HG03378 (cell line): Measurements from ENCODE around the gene ALG12.

Experiments
- ATAC-seq: cut with Tn5 transposase; IDR thresholded peaks from one replicate; pipeline ENCODE4 v1.9.1; 2021; ENCODE audit warnings: mild to moderate bottlenecking, moderate library complexity; ENCODE audit not compliant: unreplicated experiment

ALG12 gene

DNA sequence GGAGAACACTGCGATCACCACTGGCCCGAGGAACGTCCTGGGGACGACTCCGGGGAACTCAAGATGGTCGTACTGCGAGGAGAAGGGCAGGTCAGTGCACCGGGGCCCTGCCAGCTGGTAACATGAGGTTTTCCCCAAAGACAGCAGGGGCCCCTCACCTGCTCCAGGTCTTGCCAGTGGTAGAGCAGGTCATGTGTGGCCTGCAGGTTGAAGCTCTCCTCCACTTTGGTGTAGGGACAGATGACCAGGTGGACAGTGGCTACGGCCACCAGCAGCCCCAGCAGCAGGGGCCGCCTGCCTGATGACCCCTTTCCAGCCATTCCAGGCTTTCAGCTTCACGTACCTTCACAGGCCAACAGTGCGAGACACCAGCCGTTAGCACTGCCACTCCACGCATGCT lies 4.8 kb downstream of the ALG12 start:
- ATAC-seq, result no peak

DNA sequence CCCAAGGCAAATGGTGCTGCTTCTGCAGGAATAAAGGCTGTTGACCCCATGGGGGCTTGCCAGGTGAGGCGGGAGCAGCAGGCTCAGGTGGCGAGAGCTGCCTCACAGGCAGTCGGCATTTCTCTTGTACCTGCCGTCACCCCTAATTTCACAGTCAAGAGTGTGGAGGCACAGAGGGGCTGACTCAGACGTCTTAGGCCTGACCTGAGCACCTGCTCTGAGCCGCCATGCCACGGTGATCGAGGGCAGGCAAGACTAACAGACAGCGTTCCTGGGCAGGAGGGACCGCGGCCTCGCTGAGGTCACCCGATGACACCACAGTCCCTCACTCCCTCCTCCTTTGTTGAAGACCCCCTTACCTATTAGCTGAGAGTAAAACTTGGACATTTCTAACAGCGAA lies 5.2 kb downstream of the ALG12 start:
- ATAC-seq, result no peak

DNA sequence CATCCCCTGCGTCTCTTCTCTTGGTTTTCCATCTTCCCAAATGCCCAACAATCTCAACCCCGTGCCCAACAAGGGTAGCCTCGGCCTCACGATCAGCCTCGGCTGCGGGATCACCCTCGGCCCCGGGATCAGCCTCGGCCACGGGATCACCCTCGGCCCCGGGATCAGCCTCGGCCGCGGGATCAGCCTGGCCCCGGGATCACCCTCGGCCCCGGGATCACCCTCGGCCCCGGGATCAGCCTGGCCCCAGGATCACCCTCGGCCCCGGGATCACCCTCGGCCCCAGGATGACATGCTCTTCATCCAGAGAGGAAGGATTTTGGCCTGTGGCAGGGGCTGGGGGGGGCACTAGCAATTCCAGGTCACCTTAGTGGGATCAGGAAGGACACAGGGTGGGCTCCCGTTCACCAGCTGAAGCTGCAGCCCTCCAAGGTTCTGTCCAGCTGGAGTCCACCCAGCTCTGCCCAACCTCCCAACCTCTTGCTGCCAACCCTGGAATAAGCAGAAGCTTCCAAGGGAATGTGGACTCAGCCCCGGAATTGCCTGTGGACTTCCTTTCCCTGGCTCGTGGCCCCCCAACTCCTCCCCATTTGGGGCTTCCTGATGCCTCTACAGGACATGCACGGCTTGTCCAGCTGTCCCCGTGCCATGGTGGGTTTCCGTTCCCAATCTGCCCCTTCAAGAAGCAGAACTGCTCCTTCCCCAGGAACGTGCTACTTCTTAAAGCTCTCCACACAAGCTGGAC lies 6.2 kb downstream of the ALG12 start:
- ATAC-seq, result no peak

DNA sequence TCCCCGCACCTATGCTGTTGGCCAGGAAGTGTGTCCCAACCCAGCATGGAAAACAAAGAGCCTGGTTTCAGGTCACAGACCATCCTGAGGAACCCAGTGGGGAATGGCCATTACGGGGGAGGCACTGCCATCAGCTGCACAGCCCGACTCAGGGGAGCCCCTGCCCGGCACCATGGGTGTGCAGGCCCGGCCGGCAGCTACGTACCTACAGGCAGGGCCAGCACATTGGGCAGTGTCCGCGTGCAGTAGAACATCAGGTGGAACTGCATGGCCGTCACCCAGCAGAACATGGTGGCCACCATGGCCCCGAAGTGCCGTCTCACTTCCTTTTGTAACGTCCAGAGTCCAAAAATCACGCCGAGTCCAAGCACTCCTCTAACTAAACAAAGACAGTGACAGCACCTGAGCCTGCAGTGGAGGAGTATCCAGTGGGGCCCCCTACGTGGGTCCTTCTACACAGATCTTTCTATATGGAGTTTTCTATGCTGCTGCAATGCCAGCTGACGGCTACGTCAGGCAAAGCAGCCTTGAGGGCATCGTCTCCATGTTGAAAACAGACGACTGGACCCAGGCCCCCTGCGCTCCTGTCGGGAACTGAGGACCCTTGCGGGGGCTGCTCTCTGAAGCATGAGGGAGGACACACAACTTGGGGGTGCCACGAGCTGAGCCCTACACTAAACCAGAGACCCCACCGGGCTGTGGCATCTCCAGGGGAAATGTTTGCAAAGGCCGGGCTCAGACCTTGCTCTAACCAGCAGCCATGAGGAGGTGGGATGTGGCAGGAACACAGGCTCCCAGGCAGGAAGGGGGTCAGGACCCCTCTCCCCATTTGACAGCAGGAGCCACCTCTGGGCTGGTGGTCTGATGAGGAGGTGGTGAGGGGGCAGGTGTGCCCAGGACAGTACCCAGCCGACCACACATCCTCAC lies 7.7 kb downstream of the ALG12 start:
- ATAC-seq, result no peak

DNA sequence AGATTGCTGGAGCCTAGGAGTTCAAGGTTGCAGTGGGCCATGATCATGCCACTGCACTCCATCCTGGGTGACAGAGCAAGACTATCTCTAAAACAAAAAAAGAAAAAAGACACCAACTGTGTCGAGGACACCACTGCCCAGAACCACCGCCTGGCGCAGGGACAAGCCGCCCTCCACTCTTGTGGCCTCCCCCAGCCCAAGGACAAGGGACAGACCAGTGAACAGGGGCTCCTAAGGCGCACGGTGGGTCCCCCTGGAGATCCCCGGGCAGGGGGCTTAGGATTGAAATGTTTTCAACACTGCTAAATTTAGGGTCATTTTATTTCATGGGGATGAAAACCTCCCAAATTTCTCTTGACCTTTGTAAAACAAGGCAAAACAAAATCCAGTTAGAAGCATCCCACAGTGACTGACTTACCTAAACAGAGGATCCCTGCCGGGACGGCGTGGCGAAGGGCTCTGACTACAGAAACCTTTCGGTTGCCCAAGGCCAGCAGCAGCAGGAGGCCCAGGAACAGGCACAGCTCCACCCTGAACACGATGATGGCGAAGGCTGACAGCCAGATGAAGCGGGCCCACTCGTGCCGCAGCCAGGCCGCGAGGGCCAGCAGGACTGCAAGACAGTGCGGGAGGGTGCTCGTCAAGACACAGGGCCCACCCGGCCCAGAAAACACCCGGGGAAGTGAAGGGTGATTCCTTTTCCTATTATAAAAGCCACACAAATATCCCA lies 8.6 kb downstream of the ALG12 start:
- no peak for ATAC-seq

DNA sequence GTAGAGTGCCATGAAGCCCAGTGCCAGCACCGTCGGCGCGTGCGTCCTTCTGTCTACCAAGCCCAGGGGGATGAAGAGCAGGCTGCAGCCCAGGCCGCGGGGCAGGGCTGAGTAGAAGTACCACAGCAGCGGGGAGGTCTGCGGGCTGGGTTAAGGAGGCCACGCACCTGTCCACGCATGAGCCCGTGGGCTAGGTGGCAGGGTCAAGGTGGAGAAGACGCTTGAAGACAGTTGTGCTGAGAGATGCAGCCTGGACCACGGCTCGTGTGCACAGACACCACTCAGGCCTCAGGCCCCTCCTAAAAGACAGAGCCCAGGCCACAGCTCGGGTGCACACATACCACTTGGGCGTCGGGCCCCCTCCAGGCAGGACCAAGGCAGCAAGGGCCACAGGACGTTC lies 10.4 kb downstream of the ALG12 start:
- ATAC-seq, result no peak

DNA sequence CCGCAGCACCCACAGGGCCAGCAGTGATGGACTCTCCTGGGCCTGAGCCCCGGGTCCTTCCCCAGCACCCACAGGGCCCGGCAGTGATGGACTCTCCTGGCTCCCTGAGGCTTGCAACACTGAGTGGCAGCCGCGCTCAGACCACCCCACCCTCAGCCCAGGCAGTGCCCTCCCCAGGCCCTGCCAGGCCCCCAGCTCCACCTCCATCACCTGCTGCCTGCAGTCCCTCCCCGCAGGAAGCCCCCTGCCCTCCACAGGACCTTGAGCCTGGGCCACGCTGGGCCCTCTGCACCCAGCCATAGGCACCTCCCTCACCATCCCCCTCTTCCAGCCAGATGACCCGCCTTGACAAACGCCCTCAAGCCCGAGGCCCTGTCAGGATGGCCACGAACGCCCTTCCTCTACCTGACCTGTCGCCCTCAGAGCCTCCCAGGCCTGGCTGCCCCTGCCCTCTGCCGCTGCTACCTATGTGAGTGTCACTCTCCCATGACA lies 11.4 kb downstream of the ALG12 start:
- ATAC-seq, result no peak

DNA sequence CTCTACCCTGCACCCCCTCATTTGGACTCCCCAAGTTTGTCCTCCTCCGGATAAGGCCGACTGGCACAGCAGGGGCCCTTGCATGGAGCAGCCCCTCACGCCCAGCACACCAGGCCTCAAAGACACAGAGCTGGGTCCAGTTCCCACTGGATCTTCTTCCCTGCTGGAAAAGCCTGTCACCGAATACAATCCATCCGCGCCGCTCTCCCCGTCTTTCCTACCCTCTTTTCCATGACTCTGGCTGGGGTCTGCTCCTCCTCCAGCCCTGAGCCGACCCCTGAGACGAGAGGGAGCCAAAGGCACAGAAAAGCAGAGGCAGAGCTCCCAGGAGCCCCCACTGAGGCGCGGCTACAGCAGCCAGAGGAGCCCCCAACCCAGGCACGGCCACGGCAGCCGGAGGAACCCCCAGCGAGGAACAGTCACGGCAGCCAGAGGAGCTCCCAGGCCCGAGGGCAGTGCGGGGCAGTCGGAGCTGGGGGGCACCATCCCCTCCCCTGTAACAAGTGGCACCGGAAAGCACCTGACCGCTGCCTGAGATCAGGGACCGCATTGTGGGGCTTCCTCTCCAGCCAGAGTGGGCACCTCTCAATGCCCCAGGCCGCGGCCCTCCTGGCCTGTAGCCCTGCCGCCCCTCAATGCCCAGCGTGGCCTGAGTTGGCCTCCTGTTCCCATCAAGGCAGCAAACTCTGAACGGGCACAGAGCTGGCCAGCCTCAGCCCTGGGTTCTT lies 12.0 kb downstream of the ALG12 start:
- ATAC-seq, result no peak

DNA sequence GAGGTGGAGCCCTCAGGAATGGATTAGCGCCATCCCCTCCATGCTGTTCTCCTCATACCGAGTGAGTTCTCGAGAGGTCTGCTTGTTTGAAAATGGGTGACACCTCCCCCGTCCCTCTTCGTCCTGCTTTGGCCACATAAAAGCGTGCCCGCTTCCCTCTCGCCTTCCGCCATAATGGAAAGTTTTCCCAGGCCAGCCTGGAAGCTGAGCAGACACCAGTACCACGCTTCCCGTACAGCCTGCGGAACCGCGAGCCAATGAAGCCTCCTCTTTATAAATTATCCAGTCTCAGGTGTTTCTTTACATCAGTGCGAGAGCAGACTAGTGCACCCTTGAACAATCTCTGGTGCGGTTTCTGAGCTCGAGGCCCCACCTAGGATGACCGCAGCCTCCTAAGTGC lies 12.8 kb downstream of the ALG12 start:
- ATAC-seq, result no peak

DNA sequence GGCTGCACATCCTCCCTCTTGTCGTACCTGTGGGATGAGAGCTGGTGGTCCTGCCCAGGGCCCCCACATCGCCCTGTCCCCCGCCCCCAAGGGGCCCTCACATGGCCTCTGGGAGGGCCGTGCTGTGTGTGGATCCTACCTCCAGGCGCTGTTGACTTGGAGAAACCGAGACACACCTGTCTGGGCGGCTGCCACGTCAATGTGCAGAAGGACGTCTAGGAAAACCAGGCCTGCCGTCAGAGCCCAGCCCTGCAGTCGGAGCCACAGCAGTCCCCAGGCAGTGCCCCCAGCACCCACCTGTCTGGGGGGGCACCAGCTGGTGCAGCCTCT lies 14.2 kb downstream of the ALG12 start:
- no peak for ATAC-seq

DNA sequence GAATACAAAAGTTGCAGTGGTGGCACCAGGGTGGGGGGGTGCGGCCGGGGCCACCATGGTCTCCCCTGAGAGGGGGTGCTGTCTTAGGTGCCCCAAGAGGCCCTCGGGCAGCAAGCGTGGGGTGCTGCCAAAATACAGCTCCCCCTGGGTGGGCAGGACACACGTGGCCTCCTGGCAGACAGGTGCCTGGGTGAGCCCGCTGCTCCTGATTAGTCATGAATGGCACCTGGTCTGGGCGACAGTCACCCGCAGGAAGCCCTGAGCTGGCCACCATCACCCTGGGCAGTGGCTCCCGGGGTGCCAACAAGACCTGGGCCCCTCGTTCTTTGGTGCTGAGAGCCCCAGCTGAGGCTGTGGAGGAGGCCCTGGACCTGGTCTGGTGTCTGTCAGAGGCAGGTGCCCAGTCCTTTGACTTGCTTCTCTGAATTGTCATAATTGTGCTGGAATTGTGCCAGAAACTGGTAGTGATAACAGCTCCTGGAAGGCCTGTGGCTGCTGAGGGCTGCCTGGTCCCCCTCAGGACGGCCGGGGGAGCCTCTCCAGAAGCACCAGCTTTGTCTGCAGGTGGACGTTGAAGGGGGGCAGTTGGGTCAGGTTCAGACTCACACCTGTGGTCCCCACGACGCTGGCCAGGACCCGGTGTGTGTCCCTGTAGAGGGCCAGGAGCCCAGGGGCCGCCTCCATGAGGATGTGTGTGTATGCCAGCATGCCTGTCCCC lies 14.8 kb downstream of the ALG12 start:
- no peak for ATAC-seq

DNA sequence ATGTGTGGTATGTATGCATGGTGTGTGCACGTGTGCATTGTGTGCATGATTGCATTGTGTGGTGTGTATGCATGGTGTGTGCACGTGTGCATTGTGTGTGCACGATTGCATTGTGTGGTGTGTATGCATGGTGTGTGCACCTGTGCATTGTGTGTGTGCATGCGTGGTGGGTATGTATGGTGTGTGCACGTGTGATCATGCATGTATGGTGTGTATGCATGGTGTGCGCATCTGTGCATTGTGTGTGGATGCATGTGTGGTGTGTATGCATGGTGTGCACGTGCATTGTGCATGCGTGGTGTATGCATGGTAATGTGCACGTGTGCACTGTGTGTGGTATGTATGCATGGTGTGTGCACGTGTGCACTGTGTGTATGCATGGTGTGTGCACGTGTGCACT lies 16.8 kb downstream of the ALG12 start:
- no peak for ATAC-seq

DNA sequence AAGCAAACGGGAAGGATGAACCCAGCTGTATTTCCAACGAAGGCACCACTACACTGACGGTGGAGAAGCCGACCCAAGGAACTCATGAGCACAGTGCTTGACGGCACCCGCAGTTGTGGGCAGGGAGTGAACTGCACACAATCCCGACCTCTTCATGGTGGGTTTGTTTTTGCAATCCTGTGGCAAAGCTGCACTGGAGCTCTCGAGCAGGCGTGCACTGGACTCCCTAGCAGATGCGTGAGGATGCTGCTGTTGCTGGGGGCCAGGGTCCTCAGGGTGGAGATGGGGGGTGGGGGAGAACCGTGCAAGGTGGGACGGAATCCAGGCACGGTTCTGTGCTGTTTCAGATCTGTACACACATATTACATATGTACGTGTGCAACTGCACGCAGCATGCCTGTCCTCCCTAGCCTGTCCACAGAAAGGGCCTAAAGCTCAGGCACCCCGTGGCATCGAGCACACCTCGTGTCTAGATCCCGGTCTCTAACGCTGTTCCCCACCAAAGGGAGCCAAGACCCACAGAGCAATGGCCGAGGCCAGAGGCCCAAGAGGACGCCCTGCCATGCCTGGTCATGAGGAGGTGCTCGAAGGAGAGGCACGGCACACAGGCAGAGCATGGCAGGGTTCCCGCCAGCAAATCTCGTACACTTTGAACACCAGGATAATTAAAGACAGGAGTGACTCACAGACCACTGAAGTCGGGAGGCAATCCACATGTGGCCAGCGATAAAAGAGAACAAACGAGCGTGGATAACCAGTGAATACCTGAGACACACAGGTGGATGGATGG lies 17.6 kb downstream of the ALG12 start:
- no peak for ATAC-seq

DNA sequence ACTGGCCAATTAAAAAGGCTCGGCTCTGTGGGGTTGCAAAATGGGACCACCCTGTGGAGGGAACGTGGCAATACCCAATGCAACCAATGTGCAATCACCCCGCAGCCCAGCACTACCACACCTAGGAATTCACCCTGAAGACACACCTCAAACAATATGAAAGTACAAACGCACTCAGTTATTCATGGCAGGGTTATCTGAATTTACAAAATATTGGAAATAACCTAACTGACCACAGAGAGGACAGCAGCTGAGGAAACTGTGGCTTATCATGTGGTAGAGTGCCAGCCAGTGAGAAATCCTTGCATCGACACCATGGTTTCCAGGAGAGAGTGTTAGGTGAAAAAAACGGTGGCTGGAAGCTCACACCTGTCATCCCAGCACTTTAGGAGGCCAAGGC lies 18.7 kb downstream of the ALG12 start:
- ATAC-seq, result no peak

DNA sequence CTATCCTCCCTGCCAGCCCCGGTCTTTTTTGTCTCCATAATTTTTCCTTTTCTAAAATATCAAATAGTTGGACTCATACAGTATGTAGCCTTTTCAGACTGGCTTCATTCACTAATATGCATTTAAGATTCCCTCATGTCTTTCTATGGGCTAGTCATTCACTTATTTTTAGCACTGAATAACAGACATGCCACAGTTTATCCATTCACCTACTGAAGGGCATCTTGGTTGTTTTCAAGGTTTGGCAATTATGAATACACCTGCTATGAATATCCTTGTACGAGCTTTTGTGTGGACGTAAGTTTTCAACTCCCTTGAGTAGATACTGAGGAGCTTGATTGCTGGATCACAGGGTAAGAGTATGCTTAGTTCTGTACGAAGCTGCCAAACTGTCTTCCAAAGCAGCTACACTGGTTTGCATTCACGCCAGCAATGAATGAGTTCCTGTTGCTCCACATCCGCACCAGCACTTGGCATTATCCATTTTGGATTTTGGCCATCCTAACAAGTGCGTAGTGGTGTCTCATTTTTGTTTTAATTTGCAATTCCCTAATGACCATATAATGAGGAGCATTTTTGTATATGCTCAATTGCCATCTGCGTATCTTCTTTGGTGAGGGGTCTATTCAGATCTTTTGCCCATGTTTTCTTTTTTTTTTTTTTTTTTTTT lies 21.1 kb downstream of the ALG12 start:
- ATAC-seq, result no peak

DNA sequence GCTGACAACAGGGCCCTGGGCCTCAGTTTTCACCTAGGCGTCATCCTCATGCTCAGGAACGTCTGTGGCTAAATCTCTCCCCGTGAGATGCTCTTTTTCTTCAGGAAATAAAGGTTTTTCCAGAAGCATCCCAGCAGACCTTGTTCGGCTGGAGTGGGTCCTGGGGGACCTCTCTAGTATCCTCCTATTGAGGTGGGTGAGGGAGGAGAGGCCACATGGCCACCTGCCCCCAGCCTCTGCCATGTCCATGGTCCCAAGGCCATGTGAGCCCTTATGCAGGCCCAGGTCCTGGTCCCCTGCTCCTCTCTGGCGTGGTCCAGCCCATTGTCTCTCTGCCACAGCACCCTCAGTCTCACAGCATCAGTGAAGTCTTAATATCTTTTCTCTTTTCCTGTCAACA lies 22.0 kb downstream of the ALG12 start:
- ATAC-seq, result no peak

DNA sequence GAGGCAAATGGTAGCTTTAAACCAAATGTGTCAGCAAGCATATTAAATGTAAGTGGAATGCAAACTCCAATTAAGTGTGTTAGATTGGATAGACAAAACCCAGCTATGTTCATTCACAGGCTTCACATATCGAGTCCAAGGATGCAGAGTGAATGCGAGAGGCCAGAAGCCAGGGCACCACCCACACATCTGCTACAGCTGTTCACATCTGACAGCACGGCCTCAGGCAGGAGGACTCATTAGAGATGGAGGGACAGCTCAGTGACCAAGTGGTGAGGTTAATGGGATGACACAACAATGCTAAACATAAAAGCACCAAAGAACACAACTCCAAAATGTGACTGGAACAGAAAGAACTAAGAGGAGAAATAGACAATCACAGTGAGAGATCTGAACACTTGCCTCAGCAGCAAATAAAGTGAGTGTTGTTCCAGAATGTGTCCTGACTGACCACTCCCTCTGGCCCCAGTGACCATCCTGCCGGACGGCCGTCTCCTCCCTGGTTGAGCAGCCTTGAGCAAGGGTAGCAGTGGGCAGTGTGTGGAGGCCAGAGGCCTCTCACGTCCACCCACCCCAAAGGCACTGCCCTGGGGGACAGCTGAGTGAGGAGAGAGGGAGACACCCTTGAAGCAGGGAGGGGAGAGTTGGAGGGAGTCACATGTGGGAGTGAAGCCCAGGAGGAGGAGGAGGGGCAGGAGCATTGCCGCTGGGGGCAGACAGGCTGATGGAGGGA lies 23.8 kb downstream of the ALG12 start:
- no peak for ATAC-seq

DNA sequence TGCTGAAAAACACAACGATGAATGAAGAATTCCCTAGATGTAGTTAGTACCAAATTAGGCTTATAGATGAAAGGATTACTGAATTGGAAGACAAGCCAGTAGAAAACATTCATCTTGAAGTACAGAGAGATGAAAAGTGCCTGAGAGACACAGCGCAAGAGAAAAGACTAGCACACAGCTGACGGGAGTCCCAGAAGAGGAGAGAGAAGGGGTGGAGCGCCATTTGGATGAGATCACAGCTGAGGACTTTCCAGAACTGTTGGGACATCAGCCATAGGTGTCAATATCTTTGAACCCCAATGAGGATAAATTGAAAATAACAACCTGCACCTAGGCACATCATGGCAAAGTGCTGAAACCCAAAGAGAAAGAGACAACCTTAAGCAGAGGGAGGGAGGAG lies 25.2 kb downstream of the ALG12 start:
- no peak for ATAC-seq
